ENCODE measurements around the gene FNBP1L.

The FNBP1L gene

DNA sequence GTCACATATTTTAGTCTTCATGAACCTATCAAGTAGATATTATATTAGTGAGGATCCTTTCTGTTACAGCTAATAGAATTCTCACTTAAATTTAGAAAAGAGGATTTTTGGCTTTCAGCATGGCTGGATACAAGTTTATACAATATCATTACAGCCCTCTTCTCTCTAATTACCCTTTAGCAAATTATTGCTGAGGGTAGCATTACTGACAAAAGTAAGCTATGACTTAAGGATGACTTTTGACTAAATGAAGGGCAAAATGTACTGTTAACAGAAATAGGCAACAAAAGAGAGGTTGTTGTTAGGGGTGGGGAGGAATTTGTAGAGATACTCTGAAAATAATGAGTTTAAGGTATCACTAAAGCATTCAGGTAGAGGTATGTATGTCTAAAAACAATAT lies 85.8 kb downstream of the FNBP1L start:
- no peak for TF ChIP-seq CTCF (IDR thresholded peaks at IDR 0.05; ENCODE audit: insufficient read depth, low read depth, low read length, missing control alignments)
- DNase-seq (ENCODE audit: low read depth): no peak

DNA sequence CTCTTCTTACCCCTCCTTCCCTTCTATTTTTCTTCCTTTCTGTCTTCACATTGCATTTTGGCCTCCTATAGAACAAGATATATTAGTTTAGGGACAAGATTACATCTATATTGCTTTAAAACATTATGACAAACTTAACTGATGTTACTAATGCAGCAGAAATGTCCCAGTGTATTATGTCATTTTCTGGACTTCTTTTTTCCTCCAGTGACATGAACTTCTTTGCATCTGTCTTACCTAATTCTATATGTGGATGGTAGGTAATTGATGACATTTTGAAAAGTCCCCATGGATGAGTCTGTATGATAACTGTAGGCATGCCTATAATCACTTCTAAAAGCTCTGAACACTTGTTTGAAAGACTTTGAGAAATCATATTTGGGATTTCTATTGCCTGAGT lies 89.5 kb downstream of the FNBP1L start:
- H3K4me3 ChIP-seq (ENCODE audit: low read depth, low read length): no peak overlapping the region
- TF ChIP-seq CTCF (IDR thresholded peaks at IDR 0.05; ENCODE audit: insufficient read depth, low read depth, low read length, missing control alignments): no peak
- DNase-seq (ENCODE audit: low read depth): no peak

More for the DNA sequence above, 85.8 kb downstream of the FNBP1L start:
- H3K4me3 ChIP-seq (ENCODE audit: low read depth, low read length): no peak overlapping the region

DNA sequence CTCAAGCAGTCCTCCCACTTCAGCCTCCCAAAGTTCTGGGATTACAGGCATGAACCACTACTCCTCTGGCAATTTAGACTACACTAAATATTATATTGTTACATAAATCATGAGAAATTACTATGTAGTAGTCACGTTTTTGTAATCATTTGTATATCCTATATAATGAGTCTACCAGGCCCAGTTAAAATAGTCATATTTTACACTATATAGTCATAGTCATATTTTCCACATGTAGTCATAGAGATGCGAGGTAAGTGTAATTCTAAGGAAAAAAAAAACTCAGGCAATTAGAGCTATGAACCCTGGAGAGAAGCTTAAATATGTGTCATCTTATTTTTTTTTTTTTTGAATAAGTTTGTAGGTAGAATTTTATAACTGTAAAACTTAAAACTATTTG lies 90.0 kb downstream of the FNBP1L start:
- no peak for TF ChIP-seq CTCF (IDR thresholded peaks at IDR 0.05; ENCODE audit: insufficient read depth, low read depth, low read length, missing control alignments)
- DNase-seq (ENCODE audit: low read depth): no peak
- H3K4me3 ChIP-seq (ENCODE audit: low read depth, low read length): no peak overlapping the region

DNA sequence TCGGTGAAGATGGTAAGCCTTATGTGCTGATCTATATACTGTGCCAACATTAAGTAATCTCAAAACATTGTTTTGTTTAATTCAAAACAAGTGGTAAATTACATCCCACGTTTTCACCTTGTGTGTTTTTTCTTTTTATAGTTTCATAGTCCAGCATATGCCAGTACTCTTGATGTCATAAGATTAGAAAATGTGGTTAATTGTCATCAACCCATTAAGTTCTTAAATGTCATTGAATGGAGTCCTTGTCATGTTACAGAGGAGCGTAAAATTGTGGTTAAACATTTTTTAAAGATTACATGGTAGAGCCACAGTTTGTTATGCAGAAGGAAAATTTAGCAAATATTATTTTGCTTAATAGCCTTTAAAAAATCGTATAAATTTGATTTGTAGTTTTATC lies 93.1 kb downstream of the FNBP1L start:
- no peak for DNase-seq (ENCODE audit: low read depth)
- H3K4me3 ChIP-seq (ENCODE audit: low read depth, low read length): no peak overlapping the region
- TF ChIP-seq CTCF (IDR thresholded peaks at IDR 0.05; ENCODE audit: insufficient read depth, low read depth, low read length, missing control alignments): no peak

DNA sequence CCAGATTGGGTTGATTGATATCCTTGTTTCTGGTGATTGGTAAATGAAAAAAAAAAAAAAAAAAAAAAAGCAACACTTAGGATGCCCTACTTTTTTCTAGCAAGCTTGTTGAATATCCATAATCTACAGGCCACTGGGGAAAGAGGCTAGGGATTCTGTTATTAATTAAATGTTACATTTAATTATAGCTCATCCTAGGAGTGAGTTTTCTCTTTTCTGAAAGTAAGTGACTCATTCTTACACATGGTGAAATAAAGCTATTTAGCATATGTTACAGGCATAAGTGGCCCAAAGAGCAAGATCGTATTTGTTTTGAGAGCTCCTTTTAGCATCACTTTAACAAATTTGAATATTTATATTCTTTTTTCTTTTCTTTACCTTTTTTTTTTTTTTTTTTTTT lies 94.5 kb downstream of the FNBP1L start:
- no peak for TF ChIP-seq CTCF (IDR thresholded peaks at IDR 0.05; ENCODE audit: insufficient read depth, low read depth, low read length, missing control alignments)
- no peak for DNase-seq (ENCODE audit: low read depth)
- H3K4me3 ChIP-seq (ENCODE audit: low read depth, low read length): no peak overlapping the region

- no peak overlapping the region for H3K4me3 ChIP-seq (ENCODE audit: low read depth, low read length)
- DNase-seq (ENCODE audit: low read depth): no peak
- TF ChIP-seq CTCF (IDR thresholded peaks at IDR 0.05; ENCODE audit: insufficient read depth, low read depth, low read length, missing control alignments): no peak
These were observed 98.4 kb downstream of the FNBP1L start for GRCh38 chr1:93546162-93546863.

DNA sequence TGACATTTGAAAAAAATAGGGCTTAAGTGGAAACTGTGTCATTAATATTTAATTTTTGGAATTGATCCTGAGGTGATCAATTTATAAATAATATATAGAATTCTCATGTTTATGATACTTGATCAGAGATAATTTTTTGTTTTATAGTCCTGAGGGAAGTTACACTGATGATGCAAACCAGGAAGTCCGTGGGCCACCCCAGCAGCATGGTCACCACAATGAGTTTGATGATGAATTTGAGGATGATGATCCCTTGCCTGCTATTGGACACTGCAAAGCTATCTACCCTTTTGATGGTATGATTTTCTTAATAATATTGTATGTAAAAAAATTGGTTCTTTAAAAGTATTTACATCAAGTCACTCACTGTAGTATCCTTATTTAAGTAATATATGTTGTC lies 101.2 kb downstream of the FNBP1L start:
- H3K4me3 ChIP-seq (ENCODE audit: low read depth, low read length): no peak overlapping the region
- no peak for TF ChIP-seq CTCF (IDR thresholded peaks at IDR 0.05; ENCODE audit: insufficient read depth, low read depth, low read length, missing control alignments)
- no peak for DNase-seq (ENCODE audit: low read depth)
